Ishikawa (cell line): ENCODE results near the gene TCTN1.

ENCODE experiments used
- CEBPB ChIP-seq: IDR thresholded peaks from 2 replicates; pipeline ENCODE4 v1.6.1; 2012
- CREB1 ChIP-seq: IDR thresholded peaks from 2 replicates; pipeline ENCODE4 v1.6.1; 2012; ENCODE audit warnings: low read depth
- EGR1 ChIP-seq: IDR thresholded peaks from 2 replicates; pipeline ENCODE4 v1.6.1; 2012
- EP300 ChIP-seq: IDR thresholded peaks from 2 replicates; pipeline ENCODE4 v1.6.1; 2012; ENCODE audit warnings: borderline replicate concordance
- FOXM1 ChIP-seq: IDR thresholded peaks from 2 replicates; pipeline ENCODE4 v1.6.1; 2012; ENCODE audit warnings: low read depth, borderline replicate concordance
- MAX ChIP-seq: IDR thresholded peaks from 2 replicates; pipeline ENCODE4 v1.6.1; 2012
- NFIC ChIP-seq: IDR thresholded peaks from 2 replicates; pipeline ENCODE4 v1.6.1; 2012
- RAD21 ChIP-seq: IDR thresholded peaks from 2 replicates; pipeline ENCODE4 v1.6.1; 2012; ENCODE audit warnings: low read depth
- REST ChIP-seq: IDR thresholded peaks from 2 replicates; pipeline ENCODE4 v1.6.1; 2012; ENCODE audit warnings: low read depth, mild to moderate bottlenecking
- TAF1 ChIP-seq: IDR thresholded peaks from 2 replicates; pipeline ENCODE4 v1.6.1; 2012; ENCODE audit warnings: low read depth, mild to moderate bottlenecking
- TCF12 ChIP-seq: IDR thresholded peaks from 2 replicates; pipeline ENCODE4 v1.6.1; 2012; ENCODE audit warnings: low read depth
- TEAD4 ChIP-seq: IDR thresholded peaks from 2 replicates; pipeline ENCODE4 v1.6.1; 2012
- USF1 ChIP-seq: IDR thresholded peaks from 2 replicates; pipeline ENCODE4 v1.6.1; 2012
- YY1 ChIP-seq: IDR thresholded peaks from 2 replicates; pipeline ENCODE4 v1.6.1; 2012; ENCODE audit warnings: low read depth
- ZBTB7A ChIP-seq: IDR thresholded peaks from 2 replicates; pipeline ENCODE4 v1.6.1; 2012; ENCODE audit warnings: low read depth

Gene TCTN1

DNA sequence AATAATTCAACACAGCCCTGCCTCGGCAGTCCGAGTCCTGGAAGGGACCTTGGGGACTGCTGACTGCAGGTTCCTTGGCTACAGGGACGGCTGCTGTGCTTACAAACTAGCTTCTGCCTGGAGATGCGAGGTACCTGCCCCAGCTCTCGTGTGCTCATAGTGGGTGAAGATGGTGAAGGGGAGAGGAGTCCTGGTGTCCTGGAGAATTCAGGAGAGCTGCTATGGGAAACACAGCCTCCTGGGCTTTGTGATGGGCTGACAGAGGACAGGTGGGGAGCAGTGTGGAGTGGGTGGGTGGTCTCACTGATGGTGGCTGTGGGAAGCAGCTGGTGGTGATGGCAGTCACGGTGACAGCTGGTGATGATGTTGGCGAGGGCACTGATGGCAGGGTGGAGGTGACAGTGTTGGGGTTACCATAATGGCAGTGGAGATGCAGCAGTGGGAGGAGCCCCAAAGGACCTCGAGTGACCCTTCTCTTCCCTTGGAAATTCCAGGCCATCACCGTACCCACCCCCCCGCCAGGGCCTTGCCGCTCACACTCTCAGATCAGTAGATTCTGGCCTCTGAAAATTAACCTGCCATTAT is 42.2 kb downstream of the TCTN1 start:
- TF ChIP-seq USF1: no peak
- no peak for TF ChIP-seq REST
- TF ChIP-seq EGR1: no peak

DNA sequence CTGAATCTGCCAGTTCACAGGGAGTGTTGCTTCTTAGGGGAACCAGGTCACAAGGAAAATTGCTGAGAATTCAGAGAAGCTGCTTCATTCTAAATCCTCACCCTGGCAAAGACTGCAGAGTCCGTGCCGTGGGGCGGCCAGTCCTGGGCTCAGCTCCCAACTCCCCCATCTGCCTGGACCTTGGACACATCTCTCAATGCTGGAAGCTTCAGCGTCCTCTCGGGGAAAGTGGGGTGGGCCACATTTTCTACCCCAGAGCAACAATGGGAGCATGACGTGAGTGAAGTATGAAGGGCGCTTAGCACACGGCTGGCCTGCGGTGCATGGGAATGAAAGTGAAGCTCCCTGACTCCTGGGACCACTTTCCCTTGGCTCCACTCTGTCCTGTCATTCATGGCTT is 43.8 kb downstream of the TCTN1 start:
- TF ChIP-seq RAD21 (no peak), FOXM1 (no peak), USF1 (no peak), TEAD4 (no peak), CREB1 (no peak), YY1 (no peak), TAF1 (no peak), TCF12 (no peak)

GRCh38 chr12:110658242-110658641 is 44.3 kb downstream of the TCTN1 start:
- no peak for TF ChIP-seq TCF12

GRCh38 chr12:110658878-110659277 is 44.9 kb downstream of the TCTN1 start:
- TF ChIP-seq CEBPB (no peak), EP300 (no peak)

DNA sequence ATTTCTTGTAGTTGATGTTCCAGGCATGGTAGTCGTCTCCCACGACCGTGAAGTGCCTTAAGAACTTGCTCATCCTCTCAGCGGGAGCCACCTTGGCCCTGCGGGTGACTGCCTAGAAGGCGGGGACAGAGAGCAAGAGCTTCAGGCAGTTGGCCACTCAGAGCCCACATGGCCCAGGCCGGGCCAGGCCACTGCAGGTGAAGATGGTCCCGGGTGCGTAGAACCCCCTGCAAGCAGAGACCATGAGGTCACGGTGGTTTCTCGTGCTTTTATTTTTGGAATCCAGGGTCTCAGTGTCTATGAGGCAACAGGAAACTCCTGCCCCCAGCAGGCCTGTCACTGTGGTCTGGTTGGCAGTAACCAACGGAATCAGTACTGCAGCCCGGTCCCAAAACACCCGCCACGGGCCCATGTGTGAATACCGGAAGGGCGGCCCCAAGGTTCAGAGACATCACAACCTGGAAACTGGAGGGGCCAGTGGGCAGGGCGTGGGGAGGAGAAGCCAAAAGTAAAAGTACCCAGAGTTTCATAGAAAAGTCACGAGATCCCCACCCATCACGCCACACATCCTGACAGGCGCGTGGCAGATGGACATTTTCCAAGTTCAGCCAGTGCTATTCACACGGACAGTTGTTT is 47.5 kb downstream of the TCTN1 start:
- TF ChIP-seq CEBPB (no peak), EGR1 (no peak), RAD21 (no peak), TAF1 (no peak), TCF12 (no peak), CREB1 (no peak), NFIC (no peak), TEAD4 (no peak), REST (no peak), EP300 (no peak), FOXM1 (no peak), MAX (no peak), ZBTB7A (no peak), USF1 (no peak), YY1 (no peak)

DNA sequence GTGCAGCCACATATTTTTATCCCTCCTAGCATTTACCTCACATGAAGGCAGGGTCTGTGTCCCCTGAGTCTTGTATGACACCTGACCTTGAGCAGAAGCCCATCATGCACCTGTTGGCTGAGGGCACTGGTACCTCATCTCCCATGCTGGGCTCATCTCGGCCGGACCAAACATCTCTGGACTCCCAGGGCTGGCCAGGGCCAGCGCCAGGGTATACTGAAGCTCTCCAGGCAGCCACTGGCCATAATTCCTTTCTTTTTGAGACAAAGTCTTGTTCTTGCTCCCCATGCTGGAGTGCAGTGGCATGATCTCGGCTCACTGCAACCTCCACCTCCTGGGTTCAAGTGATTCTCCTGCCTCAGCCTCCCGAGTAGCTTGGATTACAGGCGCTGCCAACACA is 53.0 kb downstream of the TCTN1 start:
- TF ChIP-seq TEAD4: no peak
- no peak for TF ChIP-seq REST
- no peak for TF ChIP-seq EP300
- TF ChIP-seq ZBTB7A: no peak
- TF ChIP-seq FOXM1: no peak
- no peak for TF ChIP-seq CEBPB
- no peak for TF ChIP-seq EGR1
- TF ChIP-seq YY1: no peak
- TF ChIP-seq RAD21: no peak
- no peak for TF ChIP-seq NFIC
- no peak for TF ChIP-seq TCF12
- no peak for TF ChIP-seq MAX
- TF ChIP-seq USF1: no peak
- no peak for TF ChIP-seq TAF1
